ENCODE results near the gene RAD23A.

DNA sequence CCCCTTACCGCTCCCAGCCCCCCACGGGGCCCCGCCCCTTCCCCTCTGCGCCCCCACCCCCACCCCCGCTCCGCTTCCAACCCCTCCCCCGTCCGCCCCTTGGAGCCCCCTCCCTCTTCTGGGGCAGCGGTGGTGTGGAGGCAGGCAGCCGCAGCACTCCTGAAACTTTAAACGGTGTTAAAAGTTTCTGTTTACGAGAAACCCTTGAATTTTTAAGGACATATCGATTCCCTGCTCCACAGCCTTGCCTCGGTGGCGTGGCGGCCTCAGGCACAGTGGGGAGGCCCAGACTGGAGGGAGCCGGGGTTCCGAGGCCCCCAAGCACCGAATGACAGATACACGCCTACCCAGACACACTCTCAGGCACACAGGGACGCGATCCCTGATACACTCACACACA, 44.8 kb downstream of the RAD23A start:
- TF ChIP-seq ZBTB17 (tag by site-specific recombination; IDR thresholded peaks at IDR 0.05): no peak
- TF ChIP-seq, protein P1, sequence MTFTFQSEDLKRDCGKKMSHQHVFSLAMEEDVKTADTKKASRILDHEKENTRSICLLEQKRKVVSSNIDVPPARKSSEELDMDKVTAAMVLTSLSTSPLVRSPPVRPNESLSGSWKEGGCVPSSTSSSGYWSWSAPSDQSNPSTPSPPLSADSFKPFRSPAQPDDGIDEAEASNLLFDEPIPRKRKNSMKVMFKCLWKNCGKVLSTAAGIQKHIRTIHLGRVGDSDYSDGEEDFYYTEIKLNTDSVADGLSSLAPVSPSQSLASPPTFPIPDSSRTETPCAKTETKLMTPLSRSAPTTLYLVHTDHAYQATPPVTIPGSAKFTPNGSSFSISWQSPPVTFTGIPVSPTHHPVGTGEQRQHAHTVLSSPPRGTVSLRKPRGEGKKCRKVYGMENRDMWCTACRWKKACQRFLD (tag by site-specific recombination; IDR thresholded peaks at IDR 0.05): no peak
- TF ChIP-seq, protein P2, sequence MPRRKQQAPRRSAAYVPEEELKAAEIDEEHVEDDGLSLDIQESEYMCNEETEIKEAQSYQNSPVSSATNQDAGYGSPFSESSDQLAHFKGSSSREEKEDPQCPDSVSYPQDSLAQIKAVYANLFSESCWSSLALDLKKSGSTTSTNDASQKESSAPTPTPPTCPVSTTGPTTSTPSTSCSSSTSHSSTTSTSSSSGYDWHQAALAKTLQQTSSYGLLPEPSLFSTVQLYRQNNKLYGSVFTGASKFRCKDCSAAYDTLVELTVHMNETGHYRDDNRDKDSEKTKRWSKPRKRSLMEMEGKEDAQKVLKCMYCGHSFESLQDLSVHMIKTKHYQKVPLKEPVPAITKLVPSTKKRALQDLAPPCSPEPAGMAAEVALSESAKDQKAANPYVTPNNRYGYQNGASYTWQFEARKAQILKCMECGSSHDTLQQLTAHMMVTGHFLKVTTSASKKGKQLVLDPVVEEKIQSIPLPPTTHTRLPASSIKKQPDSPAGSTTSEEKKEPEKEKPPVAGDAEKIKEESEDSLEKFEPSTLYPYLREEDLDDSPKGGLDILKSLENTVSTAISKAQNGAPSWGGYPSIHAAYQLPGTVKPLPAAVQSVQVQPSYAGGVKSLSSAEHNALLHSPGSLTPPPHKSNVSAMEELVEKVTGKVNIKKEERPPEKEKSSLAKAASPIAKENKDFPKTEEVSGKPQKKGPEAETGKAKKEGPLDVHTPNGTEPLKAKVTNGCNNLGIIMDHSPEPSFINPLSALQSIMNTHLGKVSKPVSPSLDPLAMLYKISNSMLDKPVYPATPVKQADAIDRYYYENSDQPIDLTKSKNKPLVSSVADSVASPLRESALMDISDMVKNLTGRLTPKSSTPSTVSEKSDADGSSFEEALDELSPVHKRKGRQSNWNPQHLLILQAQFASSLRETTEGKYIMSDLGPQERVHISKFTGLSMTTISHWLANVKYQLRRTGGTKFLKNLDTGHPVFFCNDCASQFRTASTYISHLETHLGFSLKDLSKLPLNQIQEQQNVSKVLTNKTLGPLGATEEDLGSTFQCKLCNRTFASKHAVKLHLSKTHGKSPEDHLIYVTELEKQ (tag by site-specific recombination; IDR thresholded peaks at IDR 0.05; ENCODE audit: borderline replicate concordance): no peak
- TF ChIP-seq ZNF660 (tag by site-specific recombination; IDR thresholded peaks at IDR 0.05): no peak
- TF ChIP-seq, protein P3, sequence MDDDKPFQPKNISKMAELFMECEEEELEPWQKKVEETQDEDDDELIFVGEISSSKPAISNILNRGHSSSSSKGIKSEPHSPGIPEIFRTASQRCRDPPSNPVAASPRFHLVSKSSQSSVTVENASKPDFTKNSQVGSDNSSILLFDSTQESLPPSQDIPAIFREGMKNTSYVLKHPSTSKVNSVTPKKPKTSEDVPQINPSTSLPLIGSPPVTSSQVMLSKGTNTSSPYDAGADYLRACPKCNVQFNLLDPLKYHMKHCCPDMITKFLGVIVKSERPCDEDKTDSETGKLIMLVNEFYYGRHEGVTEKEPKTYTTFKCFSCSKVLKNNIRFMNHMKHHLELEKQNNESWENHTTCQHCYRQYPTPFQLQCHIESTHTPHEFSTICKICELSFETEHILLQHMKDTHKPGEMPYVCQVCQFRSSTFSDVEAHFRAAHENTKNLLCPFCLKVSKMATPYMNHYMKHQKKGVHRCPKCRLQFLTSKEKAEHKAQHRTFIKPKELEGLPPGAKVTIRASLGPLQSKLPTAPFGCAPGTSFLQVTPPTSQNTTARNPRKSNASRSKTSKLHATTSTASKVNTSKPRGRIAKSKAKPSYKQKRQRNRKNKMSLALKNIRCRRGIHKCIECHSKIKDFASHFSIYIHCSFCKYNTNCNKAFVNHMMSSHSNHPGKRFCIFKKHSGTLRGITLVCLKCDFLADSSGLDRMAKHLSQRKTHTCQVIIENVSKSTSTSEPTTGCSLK (tag by site-specific recombination; IDR thresholded peaks at IDR 0.05): no peak
- TF ChIP-seq, protein P4, sequence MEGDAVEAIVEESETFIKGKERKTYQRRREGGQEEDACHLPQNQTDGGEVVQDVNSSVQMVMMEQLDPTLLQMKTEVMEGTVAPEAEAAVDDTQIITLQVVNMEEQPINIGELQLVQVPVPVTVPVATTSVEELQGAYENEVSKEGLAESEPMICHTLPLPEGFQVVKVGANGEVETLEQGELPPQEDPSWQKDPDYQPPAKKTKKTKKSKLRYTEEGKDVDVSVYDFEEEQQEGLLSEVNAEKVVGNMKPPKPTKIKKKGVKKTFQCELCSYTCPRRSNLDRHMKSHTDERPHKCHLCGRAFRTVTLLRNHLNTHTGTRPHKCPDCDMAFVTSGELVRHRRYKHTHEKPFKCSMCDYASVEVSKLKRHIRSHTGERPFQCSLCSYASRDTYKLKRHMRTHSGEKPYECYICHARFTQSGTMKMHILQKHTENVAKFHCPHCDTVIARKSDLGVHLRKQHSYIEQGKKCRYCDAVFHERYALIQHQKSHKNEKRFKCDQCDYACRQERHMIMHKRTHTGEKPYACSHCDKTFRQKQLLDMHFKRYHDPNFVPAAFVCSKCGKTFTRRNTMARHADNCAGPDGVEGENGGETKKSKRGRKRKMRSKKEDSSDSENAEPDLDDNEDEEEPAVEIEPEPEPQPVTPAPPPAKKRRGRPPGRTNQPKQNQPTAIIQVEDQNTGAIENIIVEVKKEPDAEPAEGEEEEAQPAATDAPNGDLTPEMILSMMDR (tag by site-specific recombination; IDR thresholded peaks at IDR 0.05): no peak
- TF ChIP-seq ZNF747 (tag by site-specific recombination; IDR thresholded peaks at IDR 0.05): no peak
- TF ChIP-seq ZFP37 (tag by site-specific recombination; IDR thresholded peaks at IDR 0.05): no peak

Data from HEK293 (cell line).